IMR-90 (cell line): ENCODE measurements around the gene ZFPM1. TPM values are rescaled to one million over a fixed set of nuclear protein-coding genes. Genes with fewer than 3 reads are reported as not detected.

Experiments used
- ATAC-seq: fragments of 200-7000 bp; cut with Tn5 transposase; 2 replicates; pipeline ENCODE4 v1.9.1; 2020; ENCODE audit warnings: low read depth, mild to moderate bottlenecking, moderate library complexity
- BruUV-seq: library from RNA; stranded (reverse); fragments of 400-500 nt; replicated peaks from 2 replicates; lab custom pipeline; 2021; lab: Mats Ljungman, UMichigan
- CTCF ChIA-PET: fragments of 300-600 bp; formaldehyde crosslinking; extraction: SDS; loops from one replicate; lab custom pipeline; 2021; ENCODE audit warnings: antibody characterized with exemption; lab: Yijun Ruan, JAX
- POLR2A ChIA-PET: fragments of 300-600 bp; sonication (Branson Sonifier 250); formaldehyde crosslinking; loops from one replicate; lab custom pipeline; 2022; ENCODE audit warnings: antibody characterized with exemption; ENCODE audit not compliant: unreplicated experiment; lab: Charles Lee
- DNase-seq: peaks from one replicate; pipeline ENCODE4 v3.0.0; 2013
- H2AFZ ChIP-seq: replicated peaks from 2 replicates; pipeline ENCODE3; 2013; ENCODE audit warnings: low read length, mild to moderate bottlenecking; ENCODE audit not compliant: poor library complexity
- H2AK5ac ChIP-seq: 2 replicates; pipeline ENCODE4 v1.6.1; 2013; ENCODE audit warnings: low read depth, low read length, inconsistent platforms
- H2AK9ac ChIP-seq: replicated peaks from 2 replicates; pipeline ENCODE3; 2013; ENCODE audit warnings: mild to moderate bottlenecking, low read depth, low read length, moderate library complexity; ENCODE audit not compliant: poor library complexity
- H2BK120ac ChIP-seq: 2 replicates; pipeline ENCODE4 v1.6.1; 2013; ENCODE audit warnings: low read depth, low read length, inconsistent platforms
- H2BK15ac ChIP-seq: 3 replicates; pipeline ENCODE4 v1.6.1; 2013; ENCODE audit warnings: low read depth, low read length, inconsistent platforms
- H2BK20ac ChIP-seq: 2 replicates; pipeline ENCODE4 v1.6.1; 2013; ENCODE audit warnings: low read depth, mild to moderate bottlenecking, inconsistent platforms, low read length, moderate library complexity
- H2BK5ac ChIP-seq: 2 replicates; pipeline ENCODE4 v1.6.1; 2013; ENCODE audit warnings: mild to moderate bottlenecking, low read depth, low read length, inconsistent platforms; ENCODE audit not compliant: poor library complexity, severe bottlenecking
- H3K14ac ChIP-seq: replicated peaks from 2 replicates; pipeline ENCODE4 v1.6.1; 2013; ENCODE audit warnings: low read depth, low read length, inconsistent platforms
- H3K18ac ChIP-seq: 2 replicates; pipeline ENCODE4 v1.6.1; 2013; ENCODE audit warnings: low read depth, low read length, control low read depth
- H3K23ac ChIP-seq: 2 replicates; pipeline ENCODE4 v1.6.1; 2013; ENCODE audit warnings: low read depth, low read length, inconsistent platforms
- H3K27ac ChIP-seq: 2 replicates; pipeline ENCODE4 v1.5.1; 2013; ENCODE audit warnings: mild to moderate bottlenecking, control low read depth, low read length; ENCODE audit not compliant: insufficient read depth
- H3K27me3 ChIP-seq: 2 replicates; pipeline ENCODE4 v1.6.1; 2013; ENCODE audit warnings: low read length; ENCODE audit not compliant: control insufficient read depth, insufficient read depth
- H3K36me3 ChIP-seq: 2 replicates; pipeline ENCODE4 v1.6.1; 2013; ENCODE audit warnings: low read length, mixed read lengths; ENCODE audit not compliant: control insufficient read depth, insufficient read depth
- H3K4ac ChIP-seq: 2 replicates; pipeline ENCODE4 v1.6.1; 2013; ENCODE audit warnings: low read depth, low read length, inconsistent platforms
- H3K4me1 ChIP-seq: 2 replicates; pipeline ENCODE4 v1.6.1; 2013; ENCODE audit warnings: low read length, mixed read lengths; ENCODE audit not compliant: control insufficient read depth, insufficient read depth
- H3K4me2 ChIP-seq: 2 replicates; pipeline ENCODE4 v1.6.1; 2013; ENCODE audit warnings: low read depth, mild to moderate bottlenecking, control low read depth, low read length, moderate library complexity
- H3K4me3 ChIP-seq: 2 replicates; pipeline ENCODE4 v1.5.1; 2013; ENCODE audit warnings: low read depth, mild to moderate bottlenecking, control low read depth, low read length, moderate library complexity; ENCODE audit not compliant: insufficient read depth
- H3K56ac ChIP-seq: 2 replicates; pipeline ENCODE4 v1.6.1; 2013; ENCODE audit warnings: low read length, inconsistent platforms; ENCODE audit not compliant: insufficient read depth; ENCODE audit errors: extremely low read depth
- H3K79me1 ChIP-seq, 2 experiments: 2 replicates each; pipeline ENCODE4 v1.6.1; 2013; ENCODE audit warnings: low read length in 2 of 2, inconsistent platforms in 1 of 2, low read depth in 1 of 2
- H3K9ac ChIP-seq: 2 replicates; pipeline ENCODE4 v1.6.1; 2013; ENCODE audit warnings: low read depth, low read length, control low read depth
- H3K9me1 ChIP-seq: 2 replicates; pipeline ENCODE4 v1.6.1; 2013; ENCODE audit warnings: low read length, inconsistent platforms; ENCODE audit not compliant: insufficient read depth
- H3K9me3 ChIP-seq: 2 replicates; pipeline ENCODE4 v1.6.1; 2013; ENCODE audit warnings: low read length; ENCODE audit not compliant: control insufficient read depth, insufficient read depth
- H4K20me1 ChIP-seq: 2 replicates; pipeline ENCODE4 v1.6.1; 2013; ENCODE audit warnings: low read length, inconsistent platforms; ENCODE audit not compliant: insufficient read depth
- H4K5ac ChIP-seq: 2 replicates; pipeline ENCODE4 v1.6.1; 2013; ENCODE audit warnings: mild to moderate bottlenecking, low read depth, low read length, control low read depth
- H4K8ac ChIP-seq, 2 experiments: 2 replicates each; pipeline ENCODE4 v1.6.1; 2013; ENCODE audit warnings: low read depth in 2 of 2, low read length in 2 of 2, control low read depth in 1 of 2, inconsistent platforms in 1 of 2
- H4K91ac ChIP-seq: 2 replicates; pipeline ENCODE4 v1.6.1; 2013; ENCODE audit warnings: low read depth, low read length, inconsistent platforms; ENCODE audit not compliant: insufficient read depth
- CTCF ChIP-seq: conservative IDR thresholded peaks from 2 replicates; pipeline ENCODE4 v1.5.1; 2012; ENCODE audit warnings: mild to moderate bottlenecking, low read depth, low read length, improper control_type of control experiment
- NFE2L2 ChIP-seq: fragments of 150-350 bp; IDR thresholded peaks from 2 replicates; pipeline ENCODE4 v1.6.1; 2016; ENCODE audit warnings: low read depth, mild to moderate bottlenecking, low read length
- POLR2A ChIP-seq: IDR thresholded peaks from 2 replicates; pipeline ENCODE4 v1.6.1; 2012; ENCODE audit warnings: mild to moderate bottlenecking, low read depth, low read length
- USF2 ChIP-seq: fragments of 150-350 bp; IDR thresholded peaks from 2 replicates; pipeline ENCODE4 v1.6.1; 2017; ENCODE audit warnings: mild to moderate bottlenecking, antibody characterized with exemption, low read length, low read depth
- WGBS, 2 experiments: methylation state at CpG; one replicate each; pipeline versions ENCODE4 v1.1.5 to v1.1.7; 2013; ENCODE audit warnings: missing lambda C conversion rate in 2 of 2; ENCODE audit not compliant: insufficient read length in 1 of 2; ENCODE audit errors: extremely low coverage in 2 of 2; 5-methylcytosine and 5-hydroxymethylcytosine counted together
- dilution Hi-C: fragments of 300-500 bp; cut with HindIII; formaldehyde crosslinking; loops from one replicate; pipeline ENCODE4 v1.14.3; 2018; ENCODE audit warnings: low sequenced_read_pairs; ENCODE audit not compliant: unreplicated experiment
- in situ Hi-C: fragments of 300-500 bp; cut with MboI; formaldehyde crosslinking; loops from 3 replicates; pipeline ENCODE4 v1.14.3; 2019; ENCODE audit warnings: low sequenced_read_pairs, inconsistent platforms, mixed read lengths
- intact Hi-C: fragments of 100-400 bp; cut with micrococcal nuclease; formaldehyde crosslinking; loops from 2 replicates; pipeline ENCODE4 v1.10.0; 2022
- polyA plus RNA-seq, 3 experiments: library from polyadenylated mRNA; depleted of rRNA; stranded (reverse); fragments of >200 nt; gene quantifications; 2 replicates each; pipeline ENCODE4 v1.2.3, GENCODE V29; 2012; ENCODE audit warnings: low replicate concordance in 1 of 3
- total RNA-seq: library from RNA; depleted of rRNA; stranded (reverse); fragments of >200 nt; gene quantifications from 2 replicates; pipeline ENCODE4 v1.2.3, GENCODE V29; 2012

The ZFPM1 gene
- total and polyA plus RNA-seq, 2 of the 4 experiments (the other 2 are of a cell fraction) = 0.36 to 1.1 TPM

- Histone ChIP-seq H4K91ac (no peak overlapping the region), H2AFZ (no peak overlapping the region), H3K18ac (no peak overlapping the region), H2AK9ac (no peak overlapping the region), H3K56ac (no peak overlapping the region), H3K14ac (no peak overlapping the region), H3K9me1 (peaks cover 6% of the 10 kb centered on the region), H4K20me1 (peaks cover 71% of the 10 kb centered on the region), H4K8ac (no peak overlapping the region), H3K4me1 (no peaks in the 10 kb centered on the region), H2AK5ac (no peak overlapping the region), H3K9me3 (no peaks in the 10 kb centered on the region), H3K27ac (no peak overlapping the region), H3K79me1 (peaks cover 33 to 72% of the 10 kb centered on the region in 2 experiments), H3K9ac (no peak overlapping the region), H3K27me3 (no peaks in the 10 kb centered on the region), H3K4me3 (no peak overlapping the region), H2BK5ac (no peak overlapping the region), H3K4me2 (no peak overlapping the region), H2BK15ac (no peak overlapping the region), H2BK120ac (no peak overlapping the region), H3K36me3 (peaks cover 53% of the 10 kb centered on the region), H2BK20ac (no peak overlapping the region), H4K5ac (no peak overlapping the region), H3K23ac (no peak overlapping the region), H3K4ac (no peak overlapping the region)
- WGBS, 2 experiments = no CpG with 5 or more reads among the region's 6 CpGs
- no TSS peak for BruUV-seq
- DNase-seq (no peak), ATAC-seq (no peak)
- CTCF ChIA-PET = no interaction called here
- dilution Hi-C loops = no loop called here
- POLR2A ChIA-PET = no interaction called here
- in situ Hi-C loops = no loop called here
- intact Hi-C loops = no loop called here
- TF ChIP-seq POLR2A = no peak
- TF ChIP-seq USF2 = no peak
- TF ChIP-seq CTCF = no peak
- TF ChIP-seq NFE2L2 = no peak
These were observed 131.6 kb downstream of the ZFPM1 start for GRCh38 chr16:88584676-88585075.
